Stomach (tissue), 9 donors: Measurements from ENCODE around the gene C10orf90. TPM values are rescaled to one million over a fixed set of nuclear protein-coding genes. Genes with fewer than 3 reads are reported as not detected.

Source experiments
- DNase-seq, 2 donors: peaks; one replicate each; pipeline versions ENCODE4 v3.0.0 to v3.0.0-alpha.2; 2013 to 2019
- H3K27ac ChIP-seq, 5 donors: fragments of 200-600 bp in 4 of 5; sonication (generic) in 4 of 5; one replicate each; pipeline ENCODE4 v1.5.1; 2013 to 2019; ENCODE audit warnings: mild to moderate bottlenecking in 1 of 5, moderate library complexity in 1 of 5
- H3K27me3 ChIP-seq, 3 donors: fragments of 200-600 bp; sonication (generic); one replicate each; pipeline ENCODE4 v1.5.1; 2017 to 2019; ENCODE audit warnings: mixed run types in 1 of 3
- H3K36me3 ChIP-seq, 4 donors: fragments of 200-600 bp; sonication (generic); 1 replicate in 3 of 4; 2 replicates in 1 of 4; pipeline ENCODE4 v1.5.1; 2016 to 2019
- H3K4me1 ChIP-seq, 4 donors: fragments of 200-600 bp; sonication (generic); one replicate each; pipeline ENCODE4 v1.5.1; 2016 to 2019
- H3K4me3 ChIP-seq, 4 donors: fragments of 200-600 bp; sonication (generic) in 3 of 4; one replicate each; pipeline ENCODE4 v1.5.1; 2016 to 2019; ENCODE audit warnings: mild to moderate bottlenecking in 1 of 4
- H3K9me3 ChIP-seq, 4 donors: fragments of 200-600 bp; sonication (generic); one replicate each; pipeline ENCODE4 v1.5.1; 2016 to 2019
- EP300 ChIP-seq: sonication (generic); formaldehyde crosslinking; IDR thresholded peaks from one replicate; pipeline ENCODE4 v1.6.1; 2017; ENCODE audit warnings: antibody characterized with exemption
- POLR2A ChIP-seq, 4 donors: fragments of 450-650 bp; IDR thresholded peaks; one replicate each; pipeline ENCODE4 v1.6.1; 2016; ENCODE audit warnings: antibody characterized with exemption in 4 of 4, control low read depth in 2 of 4, mild to moderate bottlenecking in 1 of 4, moderate library complexity in 1 of 4
- POLR2AphosphoS5 ChIP-seq, 3 donors: sonication (generic); formaldehyde crosslinking; IDR thresholded peaks; one replicate each; pipeline ENCODE4 v1.6.1; 2016; ENCODE audit warnings: antibody characterized with exemption in 3 of 3
- WGBS, 5 donors: extraction: QIAGEN DNeasy Blood & Tissue Kit in 3 of 5; methylation state at CpG; one replicate each; pipeline versions ENCODE4 v1.1.5 to v1.1.7; 2013 to 2018; 5-methylcytosine and 5-hydroxymethylcytosine counted together
- intact Hi-C: fragments of 100-400 bp; cut with DNase I; formaldehyde crosslinking; loops from one replicate; pipeline ENCODE4 v1.15.1; 2023; ENCODE audit warnings: low total_unique reads
- polyA plus RNA-seq, 3 donors: library from polyadenylated mRNA; stranded (reverse); fragments of 200-250 nt; gene quantifications; one replicate each; pipeline ENCODE4 v1.2.3, GENCODE V29; 2013
- total RNA-seq, 5 donors: library from RNA; depleted of rRNA; stranded (reverse); fragments of >200 nt; gene quantifications; one replicate each; pipeline versions ENCODE4 v1.1.0 to v1.2.3, GENCODE V29; 2014 to 2016
- TF ChIP-seq, protein P1 (sequence below), 7 experiments: fragments of 450-650 bp in 4 of 7; fragments of 200-600 bp in 3 of 7; sonication (generic) in 3 of 7; IDR thresholded peaks; one replicate each; pipeline ENCODE4 v1.5.1; 2016 to 2019; ENCODE audit warnings: antibody characterized with exemption in 7 of 7, control low read depth in 2 of 7, mild to moderate bottlenecking in 1 of 7
- donor health status: healthy with polysubstance abuse.
- donor health status: Bipolar disorder and iron deficiency.
- donor health status: healthy.

The C10orf90 gene
- total and polyA plus RNA-seq, 8 donors: not detected

DNA sequence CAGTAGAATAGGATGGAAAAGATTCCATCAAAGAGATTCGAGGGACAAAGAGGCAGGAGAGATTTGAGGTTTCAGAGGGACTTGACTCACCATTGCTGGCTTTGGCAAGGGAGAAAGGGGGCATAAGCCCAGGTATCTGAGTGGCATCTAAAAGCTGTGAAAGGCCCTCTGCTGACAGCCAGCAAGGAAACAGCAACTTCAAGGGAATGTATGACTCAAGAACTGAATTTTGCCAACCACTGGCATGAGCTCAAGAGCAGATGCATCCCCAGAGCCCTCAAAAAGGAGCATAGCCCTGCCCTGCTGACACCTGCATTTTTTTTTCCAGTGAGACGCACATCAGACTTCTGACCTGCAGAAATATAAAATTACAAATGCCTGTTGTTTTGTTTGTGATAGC is 262.7 kb downstream of the C10orf90 start:
- Histone ChIP-seq H3K4me1 (no peaks in the 10 kb centered on the region), H3K4me3 (no peak overlapping the region), H3K27me3 (peaks cover 0 to 9% (median 0%) of the 10 kb centered on the region in 3 donors), H3K36me3 (no peaks in the 10 kb centered on the region), H3K9me3 (no peaks in the 10 kb centered on the region), H3K27ac (no peak overlapping the region)
- TF ChIP-seq, protein P1, sequence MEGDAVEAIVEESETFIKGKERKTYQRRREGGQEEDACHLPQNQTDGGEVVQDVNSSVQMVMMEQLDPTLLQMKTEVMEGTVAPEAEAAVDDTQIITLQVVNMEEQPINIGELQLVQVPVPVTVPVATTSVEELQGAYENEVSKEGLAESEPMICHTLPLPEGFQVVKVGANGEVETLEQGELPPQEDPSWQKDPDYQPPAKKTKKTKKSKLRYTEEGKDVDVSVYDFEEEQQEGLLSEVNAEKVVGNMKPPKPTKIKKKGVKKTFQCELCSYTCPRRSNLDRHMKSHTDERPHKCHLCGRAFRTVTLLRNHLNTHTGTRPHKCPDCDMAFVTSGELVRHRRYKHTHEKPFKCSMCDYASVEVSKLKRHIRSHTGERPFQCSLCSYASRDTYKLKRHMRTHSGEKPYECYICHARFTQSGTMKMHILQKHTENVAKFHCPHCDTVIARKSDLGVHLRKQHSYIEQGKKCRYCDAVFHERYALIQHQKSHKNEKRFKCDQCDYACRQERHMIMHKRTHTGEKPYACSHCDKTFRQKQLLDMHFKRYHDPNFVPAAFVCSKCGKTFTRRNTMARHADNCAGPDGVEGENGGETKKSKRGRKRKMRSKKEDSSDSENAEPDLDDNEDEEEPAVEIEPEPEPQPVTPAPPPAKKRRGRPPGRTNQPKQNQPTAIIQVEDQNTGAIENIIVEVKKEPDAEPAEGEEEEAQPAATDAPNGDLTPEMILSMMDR (IDR thresholded peaks at IDR 0.05): no peak
- TF ChIP-seq POLR2AphosphoS5 (IDR thresholded peaks at IDR 0.05) (no peak), EP300 (no peak), POLR2A (IDR thresholded peaks at IDR 0.05) (no peak)
- intact Hi-C loops: no loop called here
- no peak for DNase-seq
- whole genome bisulfite sequencing, 5 donors: 64 to 75% (median 72%) methylated on average over 2 of the region's 2 CpGs

DNA sequence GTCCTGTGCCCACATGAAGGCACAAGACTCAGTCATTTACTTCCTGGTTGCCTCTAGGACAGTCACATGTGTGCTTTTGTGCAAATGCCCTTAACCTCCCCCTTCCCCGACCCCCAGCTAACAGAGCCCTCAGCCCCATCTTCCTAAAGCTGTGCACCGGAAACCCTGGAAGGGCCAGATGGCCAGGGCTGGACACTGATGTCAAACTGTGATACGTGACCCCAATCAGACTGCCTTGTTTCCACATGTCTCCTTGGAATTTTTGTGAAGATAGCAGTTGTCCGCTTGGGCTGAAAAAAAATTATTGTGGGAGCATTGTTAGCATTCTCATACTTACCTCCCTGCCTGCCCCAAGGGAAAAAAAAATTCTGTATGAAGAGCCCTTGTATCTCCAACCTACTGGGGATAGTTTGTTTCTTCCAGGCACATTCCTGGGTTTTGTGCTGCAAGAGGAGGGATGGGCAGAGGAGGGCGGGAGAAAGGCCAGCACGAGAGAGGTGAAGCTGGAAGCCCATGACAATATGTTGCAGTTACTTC is 265.2 kb downstream of the C10orf90 start:
- WGBS, 5 donors: 65 to 81% (median 76%) methylated on average over 6 of the region's 6 CpGs
- no peaks in the 10 kb centered on the region for H3K4me1 ChIP-seq
- H3K27me3 ChIP-seq: peaks cover 0 to 4% (median 0%) of the 10 kb centered on the region in 3 donors
- no peak overlapping the region for H3K27ac ChIP-seq
- DNase-seq: no peak
- intact Hi-C loops: no loop called here
- H3K9me3 ChIP-seq: no peaks in the 10 kb centered on the region
- H3K4me3 ChIP-seq: no peak overlapping the region
- no peak for TF ChIP-seq POLR2A (IDR thresholded peaks at IDR 0.05)
- no peak for TF ChIP-seq POLR2AphosphoS5 (IDR thresholded peaks at IDR 0.05)
- TF ChIP-seq, protein P1 (IDR thresholded peaks at IDR 0.05): no peak
- no peak for TF ChIP-seq EP300
- H3K36me3 ChIP-seq: no peaks in the 10 kb centered on the region

DNA sequence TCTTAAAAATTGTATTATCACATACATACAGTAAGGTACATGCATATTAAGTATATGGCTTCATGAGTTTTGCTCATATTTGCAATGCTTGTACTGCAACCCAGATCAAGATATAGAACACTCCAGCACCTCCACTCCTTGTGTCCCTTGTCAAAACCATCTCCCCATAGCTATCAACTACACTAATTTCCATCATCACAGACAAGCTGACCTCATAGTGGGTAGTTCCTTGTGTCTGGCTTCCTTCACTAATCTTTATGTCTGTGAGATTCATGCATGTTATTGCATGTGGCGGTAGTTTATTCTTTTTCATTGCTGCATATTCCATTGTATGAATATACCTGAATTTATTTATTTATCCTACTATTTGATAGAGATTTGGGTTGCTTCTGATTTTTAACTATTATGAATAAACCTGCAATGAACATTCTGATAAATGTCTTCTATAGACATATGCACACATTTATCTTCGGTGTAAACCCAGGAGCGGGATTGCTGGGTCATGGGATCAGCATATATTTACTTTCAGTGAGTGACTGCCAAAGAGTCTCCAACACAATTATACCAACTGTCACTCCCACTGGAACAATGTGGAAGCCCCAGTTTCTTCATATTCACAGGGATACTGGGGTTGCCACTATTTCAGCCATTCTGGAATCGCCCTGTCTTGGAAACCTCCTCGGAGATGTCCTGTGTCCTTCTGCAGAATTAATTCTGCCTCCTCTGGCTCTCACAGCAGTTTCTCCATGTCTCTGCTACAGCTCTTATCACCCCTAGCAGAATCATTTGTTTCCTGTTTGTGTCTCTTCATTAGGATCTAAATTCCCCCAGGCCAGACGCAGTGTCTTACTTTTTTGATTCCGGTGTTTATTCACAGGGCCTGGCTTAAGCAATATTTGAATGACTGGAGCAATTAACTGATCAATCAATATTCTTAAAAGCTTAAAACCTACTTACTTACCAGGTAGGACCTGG is 267.5 kb downstream of the C10orf90 start:
- no peak for DNase-seq
- Histone ChIP-seq H3K4me1 (no peaks in the 10 kb centered on the region), H3K27ac (no peak overlapping the region), H3K9me3 (no peaks in the 10 kb centered on the region), H3K27me3 (peaks cover 0 to 6% (median 0%) of the 10 kb centered on the region in 3 donors), H3K4me3 (no peak overlapping the region), H3K36me3 (no peaks in the 10 kb centered on the region)
- intact Hi-C loops: no loop called here
- TF ChIP-seq, protein P1 (IDR thresholded peaks at IDR 0.05): no peak
- TF ChIP-seq POLR2AphosphoS5 (IDR thresholded peaks at IDR 0.05) (no peak), EP300 (no peak), POLR2A (IDR thresholded peaks at IDR 0.05) (no peak)
- 50 to 61% (median 55%) methylated on average over 7 of the region's 7 CpGs for WGBS, 5 donors

DNA sequence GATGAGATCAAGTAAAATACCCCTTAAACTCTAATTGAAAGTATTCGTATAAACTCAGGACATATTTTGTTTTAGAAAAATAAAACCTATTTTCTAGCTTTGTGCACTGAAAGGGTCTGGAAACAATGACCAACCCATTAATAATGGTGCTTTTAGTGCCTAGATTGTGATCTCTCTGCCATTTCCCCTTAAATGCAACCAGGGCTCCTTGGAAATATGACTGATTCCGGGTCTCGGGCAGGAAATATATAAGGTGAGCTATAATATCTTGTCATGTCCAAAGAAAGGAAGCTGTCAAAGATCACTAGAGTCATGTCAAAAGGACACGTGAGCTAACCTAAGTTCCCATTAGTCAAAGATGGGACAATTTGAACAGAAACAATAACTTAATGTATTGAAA is 269.9 kb downstream of the C10orf90 start:
- WGBS, 5 donors: 55 to 83% (median 73%) methylated on average over 4 of the region's 4 CpGs
- no peak overlapping the region for H3K4me3 ChIP-seq
- intact Hi-C loops: no loop called here
- peaks cover 0 to 8% (median 0%) of the 10 kb centered on the region in 3 donors for H3K27me3 ChIP-seq
- no peaks in the 10 kb centered on the region for H3K9me3 ChIP-seq
- no peak for DNase-seq
- TF ChIP-seq EP300 (no peak), POLR2AphosphoS5 (IDR thresholded peaks at IDR 0.05) (no peak), POLR2A (IDR thresholded peaks at IDR 0.05) (no peak)
- TF ChIP-seq, protein P1 (IDR thresholded peaks at IDR 0.05): no peak
- no peaks in the 10 kb centered on the region for H3K36me3 ChIP-seq
- no peak overlapping the region for H3K27ac ChIP-seq
- no peaks in the 10 kb centered on the region for H3K4me1 ChIP-seq
